ENCODE measurements around the gene NFIX. TPM values are rescaled to one million over a fixed set of nuclear protein-coding genes. Genes with fewer than 3 reads are reported as not detected.
A peak's percentile ranks its signal among the peaks of the same experiment; 100 is the strongest.

The NFIX gene
- total and polyA plus RNA-seq, 9 of the 15 experiments (the other 6 are each of a cell fraction or from before 2014, with no cell fraction given), result 0.28 to 26.8 (median 5.4) TPM

GRCh38 chr19:12994701-12995595 is at the start of gene NFIX (continued):
- peak; percentile 35; the same call in 1 of the 2 replicates for TF ChIP-seq THAP12 (CRISPR knock-in tag; IDR thresholded peaks at IDR 0.05)
- no peak for TF ChIP-seq GABPB2 (CRISPR knock-in tag; conservative IDR thresholded peaks at IDR 0.05)
- no peak for TF ChIP-seq NCOA2 (IDR thresholded peaks at IDR 0.05; ENCODE audit: partially characterized antibody in 2 of 2)
- TF ChIP-seq E2F6 (IDR thresholded peaks at IDR 0.05; ENCODE audit: borderline replicate concordance in 1 of 2, extremely low read depth in 1 of 2, insufficient read depth in 1 of 2, insufficient read length in 1 of 2, low read depth in 1 of 2, low read length in 1 of 2, poor library complexity in 1 of 2, severe bottlenecking in 1 of 2), result peak; percentile 74 to 83
- no peak for TF ChIP-seq TFAM (CRISPR knock-in tag; conservative IDR thresholded peaks at IDR 0.05)
- TF ChIP-seq ZNF584 (CRISPR knock-in tag; IDR thresholded peaks at IDR 0.05; ENCODE audit: low read depth), result no peak
- no peak for TF ChIP-seq MXI1 (IDR thresholded peaks at IDR 0.05; ENCODE audit: low read depth, low read length)
- no peak for TF ChIP-seq ZNF668 (CRISPR knock-in tag; IDR thresholded peaks at IDR 0.05)
- peak; percentile 78 for TF ChIP-seq EGR1 (conservative IDR thresholded peaks at IDR 0.05)
- no peak for TF ChIP-seq MEF2A (IDR thresholded peaks at IDR 0.05; ENCODE audit: control insufficient read depth, low read depth, low read length)
- no peak for TF ChIP-seq ZNF197 (CRISPR knock-in tag; IDR thresholded peaks at IDR 0.05; ENCODE audit: low read depth)
- TF ChIP-seq MEF2D (tag; conservative IDR thresholded peaks at IDR 0.05; ENCODE audit: low read depth), result no peak
- TF ChIP-seq SMARCA5 (IDR thresholded peaks at IDR 0.05), result peak; percentile 71; the same call in 1 of the 2 replicates
- no peak for TF ChIP-seq RBM22 (IDR thresholded peaks at IDR 0.05; ENCODE audit: low read depth, low read length, poor library complexity, severe bottlenecking)
- no peak for TF ChIP-seq POU5F1 (IDR thresholded peaks at IDR 0.05; ENCODE audit: borderline replicate concordance, low read depth, low read length, partially characterized antibody)
- no peak for TF ChIP-seq RCOR1 (IDR thresholded peaks at IDR 0.05; ENCODE audit: borderline replicate concordance in 1 of 2, low read depth in 2 of 2, low read length in 2 of 2)
- TF ChIP-seq KDM2B (CRISPR knock-in tag; IDR thresholded peaks at IDR 0.05), result peak; percentile 56; the same call in 1 of the 2 replicates
- no peak for TF ChIP-seq PML (IDR thresholded peaks at IDR 0.05; ENCODE audit: low read length)
- TF ChIP-seq HNRNPK (IDR thresholded peaks at IDR 0.05; ENCODE audit: low read depth, low read length, poor library complexity, severe bottlenecking), result no peak
- no peak for TF ChIP-seq ZNF785 (CRISPR knock-in tag; IDR thresholded peaks at IDR 0.05)
